GM12878 (cell line): ENCODE data around the gene CDKL4. TPM values are rescaled to one million over a fixed set of nuclear protein-coding genes. Genes with fewer than 3 reads are reported as not detected.

Source experiments
- ATAC-seq: fragments of 200-7000 bp; cut with Tn5 transposase; 3 replicates; pipeline ENCODE4 v1.9.1; 2020; ENCODE audit warnings: mild to moderate bottlenecking, moderate library complexity
- BruUV-seq: library from RNA; stranded (reverse); fragments of 400-500 nt; replicated peaks from 2 replicates; lab custom pipeline; 2021; lab: Mats Ljungman, UMichigan
- CTCF ChIA-PET: fragments of 300-600 bp; sonication (Branson Sonifier 250); formaldehyde crosslinking; extraction: SDS; loops from one replicate; lab custom pipeline; 2021; ENCODE audit warnings: inconsistent platforms; lab: Yijun Ruan, JAX
- POLR2A ChIA-PET: fragments of 350-600 bp; formaldehyde crosslinking; extraction: SDS; loops from one replicate; lab custom pipeline; 2021; ENCODE audit warnings: inconsistent platforms; lab: Charles Lee
- RAD21 ChIA-PET: fragments of 300-600 bp; sonication (Branson Sonifier 250); formaldehyde crosslinking; loops from one replicate; lab custom pipeline; 2023; ENCODE audit warnings: antibody characterized with exemption; ENCODE audit not compliant: unreplicated experiment; lab: Charles Lee
- SMC1A ChIA-PET: fragments of 300-600 bp; sonication (Branson Sonifier 250); formaldehyde crosslinking; loops from one replicate; lab custom pipeline; 2023; ENCODE audit not compliant: unreplicated experiment, uncharacterized antibody; lab: Charles Lee
- DNase-seq: peaks from one replicate; pipeline ENCODE4 v3.0.0-alpha.2; 2011; ENCODE audit warnings: low read depth, low spot score
- FAIRE-seq: peaks from 3 replicates; lab custom pipeline; 2011; peaks lifted over from hg19 to GRCh38; lab: Jason Lieb, UNC
- H2AFZ ChIP-seq: 2 replicates; pipeline ENCODE4 v1.6.0; 2011; ENCODE audit warnings: low read depth, low read length, control low read depth; ENCODE audit not compliant: control insufficient read depth
- H3K27ac ChIP-seq: 2 replicates; pipeline ENCODE4 v1.5.1; 2011; ENCODE audit warnings: control low read depth; ENCODE audit not compliant: control insufficient read depth, insufficient read depth
- H3K27me3 ChIP-seq, 2 experiments: replicated peaks in 1 of 2; 2 replicates each; pipeline versions ENCODE4 v1.6.0 to v1.6.1; 2011; ENCODE audit warnings: low read length in 1 of 2; ENCODE audit not compliant: control insufficient read depth in 2 of 2, insufficient read depth in 2 of 2
- H3K36me3 ChIP-seq, 2 experiments: 2 replicates each; pipeline ENCODE4 v1.5.1; 2011; ENCODE audit warnings: low read length in 1 of 2; ENCODE audit not compliant: control insufficient read depth in 2 of 2, insufficient read depth in 2 of 2
- H3K4me1 ChIP-seq: 2 replicates; pipeline ENCODE4 v1.6.1; 2011; ENCODE audit warnings: mild to moderate bottlenecking, low read length, moderate library complexity, mixed read lengths; ENCODE audit not compliant: control insufficient read depth, insufficient read depth
- H3K4me2 ChIP-seq: 2 replicates; pipeline ENCODE4 v1.6.0; 2011; ENCODE audit warnings: control low read depth; ENCODE audit not compliant: control insufficient read depth, insufficient read depth
- H3K4me3 ChIP-seq: fragments of 200-600 bp; sonication (generic); 2 replicates; pipeline ENCODE4 v1.5.1; 2016
- H3K79me2 ChIP-seq: 2 replicates; pipeline ENCODE4 v1.6.0; 2011; ENCODE audit warnings: low read length; ENCODE audit not compliant: control insufficient read depth, insufficient read depth
- H3K9ac ChIP-seq: 2 replicates; pipeline ENCODE4 v1.8.0; 2011; ENCODE audit warnings: low read length, control low read depth, mixed read lengths; ENCODE audit not compliant: control insufficient read depth, insufficient read depth
- H3K9me3 ChIP-seq: replicated peaks from 3 replicates; pipeline ENCODE4 v1.5.1; 2011; ENCODE audit warnings: mild to moderate bottlenecking, low read length; ENCODE audit not compliant: control insufficient read depth, insufficient read depth
- H4K20me1 ChIP-seq: 2 replicates; pipeline ENCODE4 v1.6.0; 2011; ENCODE audit not compliant: control insufficient read depth, insufficient read depth
- ATF7 ChIP-seq: fragments of 450-650 bp; IDR thresholded peaks from 2 replicates; pipeline ENCODE4 v1.6.1; 2016; ENCODE audit warnings: low read depth, mild to moderate bottlenecking
- CBX3 ChIP-seq: fragments of 200-600 bp; sonication (generic); IDR thresholded peaks from 2 replicates; pipeline ENCODE4 v1.6.1; 2016; ENCODE audit warnings: low read depth, borderline replicate concordance
- NRF1 ChIP-seq: conservative IDR thresholded peaks from 2 replicates; pipeline ENCODE4 v1.6.1; 2011; ENCODE audit warnings: mild to moderate bottlenecking, low read depth, low read length, improper control_type of control experiment
- in situ Hi-C: fragments of 300-500 bp; cut with MboI; formaldehyde crosslinking; loops from 9 replicates; pipeline ENCODE4 v1.14.3; 2018; ENCODE audit warnings: mixed read lengths
- intact Hi-C: fragments of 100-400 bp; cut with micrococcal nuclease; formaldehyde crosslinking; loops from one replicate; pipeline ENCODE4 v1.14.2; 2022; ENCODE audit not compliant: unreplicated experiment
- polyA plus RNA-seq, 11 experiments: library from polyadenylated mRNA; depleted of rRNA in 4 of 11; unstranded in 6 of 11; stranded (reverse) in 5 of 11; fragments of >200 nt; fragmentation: Nextera tagmentation in 4 of 11; fragmentation: Illumina TruSeq in 1 of 11; extraction: Ambion mirVana in 4 of 11; extraction: Trizol in 1 of 11; gene quantifications; 1 replicate in 1 of 11; 2 replicates in 10 of 11; pipeline versions ENCODE4 v1.2.1 to v1.2.3, GENCODE V29; 2011 to 2016; ENCODE audit warnings: inconsistent platforms in 2 of 11, missing spikeins in 2 of 11, low read depth in 1 of 11
- total RNA-seq, 4 experiments: library from RNA; depleted of rRNA in 3 of 4; stranded (reverse); fragments of >200 nt in 3 of 4; fragmentation: Illumina TruSeq in 1 of 4; extraction: Trizol in 1 of 4; gene quantifications; 2 replicates each; pipeline versions ENCODE4 v1.2.1 to v1.2.3, GENCODE V29; 2013 to 2021
- TF ChIP-seq, protein P1 (sequence below): IDR thresholded peaks from 2 replicates; pipeline ENCODE4 v1.6.1; 2011; ENCODE audit warnings: low read depth, low read length, improper control_type of control experiment, borderline replicate concordance
- TF ChIP-seq, protein P2 (sequence below): IDR thresholded peaks from 2 replicates; pipeline ENCODE4 v1.6.1; 2012; ENCODE audit warnings: low read depth, low read length, improper control_type of control experiment

The CDKL4 gene
- total and polyA plus RNA-seq, 10 of the 15 experiments (the other 5 are each of a cell fraction or from before 2014, with no cell fraction given): not detected

DNA sequence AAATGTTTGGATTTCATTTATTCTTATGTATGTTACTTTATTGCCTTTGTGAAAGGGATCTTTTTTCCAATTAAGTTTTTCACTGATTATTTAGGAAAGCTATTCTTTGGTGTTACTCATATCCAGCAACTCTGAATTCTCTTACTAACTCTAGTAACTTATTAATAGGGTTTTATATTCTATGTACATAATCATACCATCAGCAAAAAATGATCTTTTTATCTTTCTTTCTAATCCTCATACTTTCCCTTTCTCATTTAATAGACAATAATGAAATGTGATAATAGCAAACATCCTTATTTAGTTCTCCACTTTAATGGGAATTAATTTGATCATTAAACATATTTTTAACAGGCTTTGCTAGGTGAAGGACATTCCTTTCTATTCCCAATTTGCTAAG is 12.3 kb upstream of the CDKL4 start:
- Histone ChIP-seq H3K36me3 (no peaks in the 10 kb centered on the region), H3K9ac (no peak overlapping the region), H4K20me1 (no peaks in the 10 kb centered on the region), H3K4me1 (no peaks in the 10 kb centered on the region), H3K4me2 (no peak overlapping the region), H3K27me3 (no peaks in the 10 kb centered on the region), H3K4me3 (no peak overlapping the region), H3K9me3 (no peaks in the 10 kb centered on the region), H3K79me2 (no peaks in the 10 kb centered on the region), H3K27ac (no peak overlapping the region), H2AFZ (no peak overlapping the region)
- ChIA-PET CTCF (no interaction called here), SMC1A (no interaction called here), RAD21 (no interaction called here), POLR2A (no interaction called here)
- TF ChIP-seq NRF1 (no peak), ATF7 (no peak), CBX3 (no peak)
- TF ChIP-seq, protein P1, sequence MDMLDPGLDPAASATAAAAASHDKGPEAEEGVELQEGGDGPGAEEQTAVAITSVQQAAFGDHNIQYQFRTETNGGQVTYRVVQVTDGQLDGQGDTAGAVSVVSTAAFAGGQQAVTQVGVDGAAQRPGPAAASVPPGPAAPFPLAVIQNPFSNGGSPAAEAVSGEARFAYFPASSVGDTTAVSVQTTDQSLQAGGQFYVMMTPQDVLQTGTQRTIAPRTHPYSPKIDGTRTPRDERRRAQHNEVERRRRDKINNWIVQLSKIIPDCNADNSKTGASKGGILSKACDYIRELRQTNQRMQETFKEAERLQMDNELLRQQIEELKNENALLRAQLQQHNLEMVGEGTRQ: no peak
- TF ChIP-seq, protein P2, sequence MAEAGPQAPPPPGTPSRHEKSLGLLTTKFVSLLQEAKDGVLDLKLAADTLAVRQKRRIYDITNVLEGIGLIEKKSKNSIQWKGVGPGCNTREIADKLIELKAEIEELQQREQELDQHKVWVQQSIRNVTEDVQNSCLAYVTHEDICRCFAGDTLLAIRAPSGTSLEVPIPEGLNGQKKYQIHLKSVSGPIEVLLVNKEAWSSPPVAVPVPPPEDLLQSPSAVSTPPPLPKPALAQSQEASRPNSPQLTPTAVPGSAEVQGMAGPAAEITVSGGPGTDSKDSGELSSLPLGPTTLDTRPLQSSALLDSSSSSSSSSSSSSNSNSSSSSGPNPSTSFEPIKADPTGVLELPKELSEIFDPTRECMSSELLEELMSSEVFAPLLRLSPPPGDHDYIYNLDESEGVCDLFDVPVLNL: no peak
- BruUV-seq: no TSS peak
- in situ Hi-C loops (no loop called here), intact Hi-C loops (no loop called here)
- ATAC-seq: no peak
- FAIRE-seq: no peak
- no peak for DNase-seq
